HG02798 (cell line): Measurements from ENCODE around the gene BMERB1.
"Not testable (repeated sequence)": the region's sequence is repeated elsewhere in the genome, so short reads cannot be mapped to it uniquely, and the experiment has no call there.

Source experiments
- ATAC-seq: cut with Tn5 transposase; IDR thresholded peaks from one replicate; pipeline ENCODE4 v1.9.1; 2021; ENCODE audit warnings: mild to moderate bottlenecking; ENCODE audit not compliant: unreplicated experiment, poor library complexity

BMERB1 gene

GRCh38 chr16:15422222-15422621, 12.2 kb upstream of the BMERB1 start:
- no peak for ATAC-seq

GRCh38 chr16:15425861-15426260, 8.5 kb upstream of the BMERB1 start:
- ATAC-seq, result no peak

GRCh38 chr16:15426796-15427195, 7.6 kb upstream of the BMERB1 start:
- ATAC-seq, result no peak

GRCh38 chr16:15427648-15428239, 6.6 kb upstream of the BMERB1 start:
- ATAC-seq, result no peak

- not testable (repeated sequence) for ATAC-seq
Observed at GRCh38 chr16:15430884-15431283, 3.5 kb upstream of the BMERB1 start.

GRCh38 chr16:15434079-15434424, 336 bp upstream of the BMERB1 start:
- no peak for ATAC-seq

GRCh38 chr16:15435216-15435864, 952 bp downstream of the BMERB1 start:
- ATAC-seq, result no peak

GRCh38 chr16:15439102-15439501, 4.7 kb downstream of the BMERB1 start:
- no peak for ATAC-seq

GRCh38 chr16:15439521-15439920, 5.1 kb downstream of the BMERB1 start:
- ATAC-seq, result no peak

- ATAC-seq, result no peak
Observed at GRCh38 chr16:15440852-15441251, 6.5 kb downstream of the BMERB1 start.

GRCh38 chr16:15442140-15442539, 7.8 kb downstream of the BMERB1 start:
- not testable (repeated sequence) for ATAC-seq

GRCh38 chr16:15443753-15444152, 9.4 kb downstream of the BMERB1 start:
- ATAC-seq, result no peak

GRCh38 chr16:15444264-15444663, 9.9 kb downstream of the BMERB1 start:
- no peak for ATAC-seq

GRCh38 chr16:15445450-15445849, 11.1 kb downstream of the BMERB1 start:
- no peak for ATAC-seq

- ATAC-seq, result no peak
Observed at GRCh38 chr16:15446901-15447300, 12.5 kb downstream of the BMERB1 start.

GRCh38 chr16:15450624-15451023, 16.2 kb downstream of the BMERB1 start:
- ATAC-seq, result no peak

GRCh38 chr16:15451098-15451731, 16.8 kb downstream of the BMERB1 start:
- ATAC-seq, result no peak

GRCh38 chr16:15452246-15452855, 18.0 kb downstream of the BMERB1 start:
- no peak for ATAC-seq

GRCh38 chr16:15453296-15453695, 18.9 kb downstream of the BMERB1 start:
- ATAC-seq, result not testable (repeated sequence)

- not testable (repeated sequence) for ATAC-seq
Observed at GRCh38 chr16:15454933-15455332, 20.5 kb downstream of the BMERB1 start.

- ATAC-seq, result no peak
Observed at GRCh38 chr16:15457400-15457799, 23.0 kb downstream of the BMERB1 start.
